Thymus (tissue), 11 donors: Measurements from ENCODE around the gene XRRA1. TPM values are rescaled to one million over a fixed set of nuclear protein-coding genes. Genes with fewer than 3 reads are reported as not detected.

ENCODE experiments used
- DNase-seq, 9 donors: peaks; one replicate each; pipeline ENCODE4 v3.0.0-alpha.2; 2013; ENCODE audit warnings: low spot score in 9 of 9, low read depth in 6 of 9, missing footprints in 1 of 9
- H3K27ac ChIP-seq, 2 donors: one replicate each; pipeline ENCODE4 v1.5.1; 2013; ENCODE audit warnings: control low read depth in 1 of 2, low read depth in 1 of 2, low read length in 1 of 2, mild to moderate bottlenecking in 1 of 2, moderate library complexity in 1 of 2
- H3K27me3 ChIP-seq, 2 donors: one replicate each; pipeline ENCODE4 v1.5.1; 2013; ENCODE audit warnings: low read length in 1 of 2; ENCODE audit not compliant: control insufficient read depth in 2 of 2, insufficient read depth in 1 of 2
- H3K36me3 ChIP-seq, 2 donors: one replicate each; pipeline ENCODE4 v1.5.1; 2013; ENCODE audit warnings: low read length in 1 of 2, mild to moderate bottlenecking in 1 of 2, moderate library complexity in 1 of 2; ENCODE audit not compliant: control insufficient read depth in 2 of 2, insufficient read depth in 2 of 2
- H3K4me1 ChIP-seq, 2 donors: one replicate each; pipeline ENCODE4 v1.5.1; 2013; ENCODE audit warnings: low read length in 2 of 2; ENCODE audit not compliant: control insufficient read depth in 2 of 2, insufficient read depth in 2 of 2
- H3K4me3 ChIP-seq, 2 donors: one replicate each; pipeline ENCODE4 v1.5.1; 2013; ENCODE audit warnings: low read length in 2 of 2, control low read depth in 1 of 2, mild to moderate bottlenecking in 1 of 2
- H3K9me3 ChIP-seq, 2 donors: one replicate each; pipeline ENCODE4 v1.5.1; 2013; ENCODE audit warnings: low read length in 1 of 2, mild to moderate bottlenecking in 1 of 2; ENCODE audit not compliant: control insufficient read depth in 2 of 2, insufficient read depth in 1 of 2
- WGBS: extraction: QIAGEN DNeasy Blood & Tissue Kit; methylation state at CpG from one replicate; pipeline ENCODE4 v1.1.7; 2013; 5-methylcytosine and 5-hydroxymethylcytosine counted together
- polyA plus RNA-seq: library from polyadenylated mRNA; stranded (reverse); fragments of 200-250 nt; gene quantifications from one replicate; pipeline ENCODE4 v1.2.3, GENCODE V29; 2013
- total RNA-seq: library from RNA; stranded (reverse); fragments of 120-200 nt; gene quantifications from one replicate; pipeline ENCODE4 v1.2.4, GENCODE V29; 2013
- donor health status: healthy.

The XRRA1 gene
- total and polyA plus RNA-seq, 2 donors, result 3.8 to 5.2 TPM

DNA sequence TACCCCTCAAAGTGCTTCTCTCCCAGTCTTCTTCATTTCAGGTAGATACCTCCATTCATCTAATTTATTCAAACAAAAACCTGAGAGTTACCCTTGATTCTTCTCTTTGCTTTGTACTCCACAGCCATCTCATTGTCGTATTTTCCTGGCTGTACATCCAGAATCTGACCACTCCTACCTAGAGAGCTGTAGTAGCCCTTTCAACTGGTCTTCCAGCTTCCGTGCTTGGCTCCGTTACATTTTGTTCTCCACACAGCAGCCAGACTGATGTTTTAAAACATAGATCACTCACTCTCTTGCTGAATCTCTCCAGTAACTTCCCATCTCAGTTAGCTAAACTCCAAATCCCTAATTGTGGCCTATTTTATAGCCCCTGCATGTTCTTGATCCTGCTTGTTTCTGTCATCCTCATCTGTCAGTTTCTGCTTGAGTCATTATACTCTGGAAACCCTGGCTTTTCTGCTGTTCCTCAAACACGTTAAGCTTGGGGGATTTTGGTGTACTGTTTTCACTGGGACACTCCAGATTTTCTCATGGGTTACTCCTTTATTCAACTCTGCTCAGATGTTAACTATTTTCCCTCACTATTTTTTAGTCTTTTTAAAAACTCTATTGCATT is 7.6 kb upstream of the XRRA1 start:
- Histone ChIP-seq H3K9me3 (no peaks in the 10 kb centered on the region), H3K4me1 (peaks cover 0 to 6% of the 10 kb centered on the region in 2 donors), H3K27me3 (no peaks in the 10 kb centered on the region), H3K36me3 (peaks cover 0 to 22% of the 10 kb centered on the region in 2 donors), H3K4me3 (no peak overlapping the region), H3K27ac (no peak overlapping the region)
- peak in 1 of 9 donors; percentile 10 for DNase-seq
- WGBS, result 93% methylated on average over 4 of the region's 4 CpGs

- no peak for DNase-seq
- H3K4me1 ChIP-seq, result peaks cover 10 to 14% of the 10 kb centered on the region in 2 donors
- WGBS, result 100% methylated on average over 1 of the region's 1 CpG
- no peaks in the 10 kb centered on the region for H3K27me3 ChIP-seq
- H3K4me3 ChIP-seq, result no peak overlapping the region
- no peak overlapping the region for H3K27ac ChIP-seq
- H3K9me3 ChIP-seq, result no peaks in the 10 kb centered on the region
- peaks cover 0 to 24% of the 10 kb centered on the region in 2 donors for H3K36me3 ChIP-seq
Observed at GRCh38 chr11:74954199-74954598, 5.3 kb upstream of the XRRA1 start.

DNA sequence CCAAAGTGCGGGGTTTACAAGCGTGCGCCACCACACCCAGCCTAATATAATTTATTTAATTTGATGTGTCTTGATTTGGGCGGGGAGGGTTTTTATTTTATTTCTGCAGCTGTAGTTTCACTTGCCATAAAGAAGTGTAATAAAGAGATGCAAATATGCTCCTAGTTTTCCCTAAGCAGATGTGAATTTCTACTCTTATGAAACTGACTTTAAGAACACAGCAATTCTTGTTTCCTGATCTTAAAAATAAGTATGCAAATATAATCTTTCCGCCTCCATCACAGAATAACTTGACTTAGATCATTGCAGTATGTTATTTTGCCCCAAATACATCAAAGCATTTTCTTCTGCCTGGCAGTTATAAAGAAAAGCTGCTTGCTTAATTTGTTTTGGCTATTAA is 4.6 kb upstream of the XRRA1 start:
- H3K36me3 ChIP-seq, result peaks cover 0 to 24% of the 10 kb centered on the region in 2 donors
- no peaks in the 10 kb centered on the region for H3K27me3 ChIP-seq
- WGBS, result 92% methylated on average over 5 of the region's 5 CpGs
- no peaks in the 10 kb centered on the region for H3K9me3 ChIP-seq
- H3K27ac ChIP-seq, result no peak overlapping the region
- no peak for DNase-seq
- H3K4me3 ChIP-seq, result no peak overlapping the region
- H3K4me1 ChIP-seq, result peaks cover 11 to 14% of the 10 kb centered on the region in 2 donors

- Histone ChIP-seq H3K27ac (no peak overlapping the region), H3K4me1 (peaks cover 12 to 14% of the 10 kb centered on the region in 2 donors)
- 90% methylated on average over 2 of the region's 2 CpGs for WGBS
Observed at GRCh38 chr11:74952752-74953151, 3.9 kb upstream of the XRRA1 start.

DNA sequence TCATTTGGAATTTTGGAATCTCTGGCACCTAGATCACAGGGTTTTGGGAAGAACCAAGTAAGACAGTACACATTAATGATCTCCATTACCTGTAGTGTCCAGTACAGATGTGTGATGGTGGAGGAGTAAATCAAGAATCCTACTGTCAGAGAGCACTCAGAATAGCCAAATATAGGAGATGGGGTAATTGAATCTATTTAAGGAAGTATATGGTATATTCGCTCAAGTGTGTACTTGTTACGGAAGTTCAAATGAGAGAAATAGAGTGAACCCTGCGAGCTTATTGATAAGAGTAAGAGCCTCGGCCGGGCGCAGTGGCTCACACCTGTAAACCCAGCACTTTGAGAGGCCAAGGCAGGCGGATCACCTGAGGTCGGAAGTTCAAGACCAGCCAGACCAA is 2.3 kb upstream of the XRRA1 start:
- Histone ChIP-seq H3K27me3 (no peaks in the 10 kb centered on the region), H3K4me1 (peaks cover 12 to 14% of the 10 kb centered on the region in 2 donors), H3K27ac (no peak overlapping the region), H3K9me3 (no peaks in the 10 kb centered on the region), H3K36me3 (peaks cover 0 to 20% of the 10 kb centered on the region in 2 donors), H3K4me3 (no peak overlapping the region)
- 98% methylated on average over 8 of the region's 8 CpGs for WGBS
- no peak for DNase-seq

More at GRCh38 chr11:74952752-74953151, 3.9 kb upstream of the XRRA1 start:
- Histone ChIP-seq H3K9me3 (no peaks in the 10 kb centered on the region), H3K36me3 (peaks cover 0 to 24% of the 10 kb centered on the region in 2 donors), H3K4me3 (no peak overlapping the region), H3K27me3 (no peaks in the 10 kb centered on the region)
- no peak for DNase-seq

- Histone ChIP-seq H3K27ac (peak overlapping the region in 1 of 2 donors; percentile 77), H3K27me3 (no peaks in the 10 kb centered on the region), H3K36me3 (peaks cover 0 to 16% of the 10 kb centered on the region in 2 donors), H3K9me3 (no peaks in the 10 kb centered on the region), H3K4me1 (peaks cover 12 to 14% of the 10 kb centered on the region in 2 donors), H3K4me3 (peak overlapping the region; percentile 90 to 93)
- WGBS, result 93% methylated on average over 2 of the region's 2 CpGs
- DNase-seq, result peak in 1 of 9 donors; percentile 3
Observed at GRCh38 chr11:74950374-74950969, 1.6 kb upstream of the XRRA1 start.

DNA sequence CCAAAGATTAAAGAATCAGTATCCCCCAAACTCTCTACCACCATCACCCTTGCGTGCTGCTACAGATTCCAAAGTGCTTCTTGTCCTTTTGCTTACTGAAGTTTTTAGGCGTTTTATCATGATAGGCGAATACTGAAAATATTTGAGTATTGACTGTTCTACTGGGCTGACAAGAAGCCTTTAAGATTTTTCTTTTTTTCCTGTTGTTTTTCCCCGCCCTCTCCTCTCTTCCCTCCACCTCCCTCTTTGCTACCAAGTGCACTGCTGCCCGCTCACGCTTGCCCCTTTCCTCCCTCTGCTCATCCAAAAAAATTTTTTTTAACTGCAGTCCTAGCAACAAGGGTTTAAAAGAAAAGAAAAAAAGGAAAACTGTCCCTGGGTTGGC is 854 bp upstream of the XRRA1 start:
- peak in 2 of 9 donors; percentile 9 to 22 for DNase-seq
- no peaks in the 10 kb centered on the region for H3K9me3 ChIP-seq
- H3K4me1 ChIP-seq, result peaks cover 12 to 14% of the 10 kb centered on the region in 2 donors
- H3K36me3 ChIP-seq, result peaks cover 0 to 13% of the 10 kb centered on the region in 2 donors
- peak overlapping the region; percentile 90 to 93 for H3K4me3 ChIP-seq
- H3K27me3 ChIP-seq, result no peaks in the 10 kb centered on the region
- peak overlapping the region in 1 of 2 donors; percentile 77 for H3K27ac ChIP-seq
- 1% methylated on average over 6 of the region's 6 CpGs for WGBS

GRCh38 chr11:74948546-74948897 is 369 bp downstream of the XRRA1 start:
- Histone ChIP-seq H3K27me3 (no peaks in the 10 kb centered on the region), H3K36me3 (peaks cover 9 to 14% of the 10 kb centered on the region in 2 donors), H3K4me3 (peak overlapping the region; percentile 90 to 93), H3K4me1 (peaks cover 11 to 12% of the 10 kb centered on the region in 2 donors), H3K27ac (peak overlapping the region; percentile 71 to 91), H3K9me3 (no peaks in the 10 kb centered on the region)
- peak in 2 of 9 donors; percentile 13 to 32 for DNase-seq
- 2% methylated on average over 9 of the region's 9 CpGs for WGBS

- Histone ChIP-seq H3K4me3 (no peak overlapping the region), H3K4me1 (no peaks in the 10 kb centered on the region), H3K27me3 (no peaks in the 10 kb centered on the region), H3K36me3 (peaks cover 5 to 31% of the 10 kb centered on the region in 2 donors), H3K27ac (no peak overlapping the region), H3K9me3 (no peaks in the 10 kb centered on the region)
- no peak for DNase-seq
- WGBS, result 97% methylated on average over 5 of the region's 5 CpGs
Observed at GRCh38 chr11:74942073-74942759, 6.7 kb downstream of the XRRA1 start.
